Measurements from ENCODE around the gene RSL24D1.
"Not testable (repeated sequence)": the region's sequence is repeated elsewhere in the genome, so short reads cannot be mapped to it uniquely, and the experiment has no call there.

RSL24D1 gene

DNA sequence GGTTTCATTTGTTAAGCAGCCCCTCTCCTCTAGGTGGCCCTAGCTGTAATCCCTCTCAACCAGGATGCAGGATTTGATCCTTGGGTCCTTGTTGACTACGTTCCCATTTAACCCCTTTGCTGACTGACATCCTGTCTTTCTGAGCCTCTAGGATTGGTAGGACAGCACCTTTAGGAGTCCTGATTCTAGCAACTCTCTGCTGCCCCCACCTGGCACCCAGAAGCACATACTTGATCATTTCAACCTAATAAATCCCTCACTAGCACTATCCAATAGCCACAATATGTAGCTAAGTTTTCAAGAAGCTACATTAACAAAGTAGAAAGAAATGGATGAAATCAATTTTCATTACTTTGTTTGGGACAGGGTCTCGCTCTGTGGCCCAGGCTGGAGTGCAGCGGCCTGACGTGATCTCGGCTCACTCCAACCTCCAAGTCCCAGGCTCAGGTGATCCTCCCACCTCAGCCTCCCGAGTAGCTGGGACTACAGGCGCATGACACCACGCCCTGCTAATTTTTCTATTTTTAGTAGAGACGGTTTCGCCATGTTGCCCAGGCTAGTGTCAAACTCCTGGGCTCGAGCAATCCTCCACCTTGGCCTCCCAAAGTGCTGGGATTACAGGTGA lies 28.3 kb downstream of the RSL24D1 start:
- H3K4me1 ChIP-seq (ENCODE audit: low read length), result no peaks in the 10 kb centered on the region
- H3K9me2 ChIP-seq (replicated peaks; ENCODE audit: insufficient read depth, low read length), result no peaks in the 10 kb centered on the region
- H3K4me2 ChIP-seq (ENCODE audit: low read depth, low read length), result no peak overlapping the region
- no peak overlapping the region for H3K4me3 ChIP-seq (ENCODE audit: low read length)
- H3K27ac ChIP-seq (ENCODE audit: low read length), result no peak overlapping the region
- no peak overlapping the region for H2AFZ ChIP-seq (ENCODE audit: low read length)
- TF ChIP-seq EZH2phosphoT487 (IDR thresholded peaks at IDR 0.05; ENCODE audit: low read length), result no peak
- no peak for TF ChIP-seq EZH2 (optimal IDR thresholded peaks at IDR 0.05; ENCODE audit: low read depth, low read length)
- TF ChIP-seq CTCF (IDR thresholded peaks at IDR 0.05; ENCODE audit: low read length), result peak; percentile 92
- no peak overlapping the region for H3K9ac ChIP-seq (ENCODE audit: low read length)
- H3K79me2 ChIP-seq (ENCODE audit: low read length), result no peaks in the 10 kb centered on the region
- no peaks in the 10 kb centered on the region for H3K36me3 ChIP-seq (replicated peaks; ENCODE audit: insufficient read depth, low read length)
- H3K27me3 ChIP-seq (replicated peaks; ENCODE audit: insufficient read depth, low read length), result no peaks in the 10 kb centered on the region
- no peaks in the 10 kb centered on the region for H3K9me3 ChIP-seq (replicated peaks; ENCODE audit: insufficient read depth, low read length)
- DNase-seq, result peak; percentile 71
- H3F3A ChIP-seq (ENCODE audit: insufficient read depth, low read length), result no peaks in the 10 kb centered on the region
- H4K20me1 ChIP-seq (ENCODE audit: insufficient read depth, low read length), result no peaks in the 10 kb centered on the region

DNA sequence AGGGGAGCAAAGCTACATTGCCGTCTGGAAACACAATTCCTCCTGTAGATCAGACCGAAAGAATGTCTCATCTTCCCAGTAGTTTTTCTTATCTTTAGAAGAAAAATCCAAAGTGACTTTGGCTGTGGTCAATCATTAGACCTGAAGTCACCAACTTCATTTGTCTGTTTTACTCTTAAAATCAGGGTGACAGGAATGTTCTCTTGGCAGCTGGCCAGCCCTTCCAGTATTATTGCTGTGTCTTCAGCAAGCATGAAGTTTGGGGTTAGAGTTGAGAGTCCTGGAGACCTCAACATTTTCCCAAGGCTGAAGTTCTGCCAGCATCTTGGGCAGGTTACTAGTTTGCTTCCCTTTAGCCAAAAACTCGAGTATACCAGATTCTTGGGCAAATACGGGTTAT lies 32.5 kb downstream of the RSL24D1 start:
- DNase-seq, result no peak
- Histone ChIP-seq H3K4me2 (ENCODE audit: low read depth, low read length) (no peak overlapping the region), H3K4me1 (ENCODE audit: low read length) (no peaks in the 10 kb centered on the region)

GRCh38 chr15:55151631-55152030 lies 45.1 kb downstream of the RSL24D1 start:
- Histone ChIP-seq H3K27me3 (replicated peaks; ENCODE audit: insufficient read depth, low read length) (no peaks in the 10 kb centered on the region), H3K4me3 (ENCODE audit: low read length) (no peak overlapping the region), H4K20me1 (ENCODE audit: insufficient read depth, low read length) (no peaks in the 10 kb centered on the region), H3K79me2 (ENCODE audit: low read length) (no peaks in the 10 kb centered on the region), H3K9me3 (replicated peaks; ENCODE audit: insufficient read depth, low read length) (no peaks in the 10 kb centered on the region), H2AFZ (ENCODE audit: low read length) (no peak overlapping the region), H3K9me2 (replicated peaks; ENCODE audit: insufficient read depth, low read length) (no peaks in the 10 kb centered on the region), H3K9ac (ENCODE audit: low read length) (no peak overlapping the region), H3K4me1 (ENCODE audit: low read length) (no peaks in the 10 kb centered on the region), H3K27ac (ENCODE audit: low read length) (no peak overlapping the region), H3K36me3 (replicated peaks; ENCODE audit: insufficient read depth, low read length) (no peaks in the 10 kb centered on the region), H3K4me2 (ENCODE audit: low read depth, low read length) (no peak overlapping the region), H3F3A (ENCODE audit: insufficient read depth, low read length) (no peaks in the 10 kb centered on the region)
- DNase-seq, result no peak
- TF ChIP-seq EZH2phosphoT487 (IDR thresholded peaks at IDR 0.05; ENCODE audit: low read length), result no peak
- TF ChIP-seq EZH2 (optimal IDR thresholded peaks at IDR 0.05; ENCODE audit: low read depth, low read length), result no peak
- no peak for TF ChIP-seq CTCF (IDR thresholded peaks at IDR 0.05; ENCODE audit: low read length)

More for the DNA sequence above, 32.5 kb downstream of the RSL24D1 start:
- no peaks in the 10 kb centered on the region for H4K20me1 ChIP-seq (ENCODE audit: insufficient read depth, low read length)
- H3K36me3 ChIP-seq (replicated peaks; ENCODE audit: insufficient read depth, low read length), result no peaks in the 10 kb centered on the region
- no peaks in the 10 kb centered on the region for H3K79me2 ChIP-seq (ENCODE audit: low read length)
- H3K9ac ChIP-seq (ENCODE audit: low read length), result no peak overlapping the region
- H3K9me3 ChIP-seq (replicated peaks; ENCODE audit: insufficient read depth, low read length), result no peaks in the 10 kb centered on the region
- H3K9me2 ChIP-seq (replicated peaks; ENCODE audit: insufficient read depth, low read length), result no peaks in the 10 kb centered on the region
- H3K4me3 ChIP-seq (ENCODE audit: low read length), result no peak overlapping the region
- no peak overlapping the region for H3K27ac ChIP-seq (ENCODE audit: low read length)
- no peaks in the 10 kb centered on the region for H3F3A ChIP-seq (ENCODE audit: insufficient read depth, low read length)
- TF ChIP-seq CTCF (IDR thresholded peaks at IDR 0.05; ENCODE audit: low read length) (no peak), EZH2phosphoT487 (IDR thresholded peaks at IDR 0.05; ENCODE audit: low read length) (no peak), EZH2 (optimal IDR thresholded peaks at IDR 0.05; ENCODE audit: low read depth, low read length) (no peak)
- H3K27me3 ChIP-seq (replicated peaks; ENCODE audit: insufficient read depth, low read length), result no peaks in the 10 kb centered on the region
- no peak overlapping the region for H2AFZ ChIP-seq (ENCODE audit: low read length)

GRCh38 chr15:55143132-55143531 lies 53.6 kb downstream of the RSL24D1 start:
- not testable (repeated sequence) for DNase-seq; H3K9me2 ChIP-seq (replicated peaks; ENCODE audit: insufficient read depth, low read length); H2AFZ ChIP-seq (ENCODE audit: low read length)

More at GRCh38 chr15:55143132-55143531, 53.6 kb downstream of the RSL24D1 start:
- H3K27me3 ChIP-seq (replicated peaks; ENCODE audit: insufficient read depth, low read length); H3K79me2 ChIP-seq (ENCODE audit: low read length); H3K4me2 ChIP-seq (ENCODE audit: low read depth, low read length); H3K9ac ChIP-seq (ENCODE audit: low read length); H3K4me3 ChIP-seq (ENCODE audit: low read length); H3K9me3 ChIP-seq (replicated peaks; ENCODE audit: insufficient read depth, low read length); H4K20me1 ChIP-seq (ENCODE audit: insufficient read depth, low read length); H3K36me3 ChIP-seq (replicated peaks; ENCODE audit: insufficient read depth, low read length); H3F3A ChIP-seq (ENCODE audit: insufficient read depth, low read length); H3K4me1 ChIP-seq (ENCODE audit: low read length); H3K27ac ChIP-seq (ENCODE audit: low read length): not testable (repeated sequence)

All from MM.1S (cell line).